ACC112 (cell line): ENCODE data around the gene TMEM240.

Experiments used
- H2AFZ ChIP-seq: fragments of 200-600 bp; sonication (generic); one replicate; pipeline ENCODE4 v1.6.0; 2017; ENCODE audit warnings: antibody characterized with exemption, low read length; ENCODE audit not compliant: unreplicated experiment
- H3K27ac ChIP-seq: fragments of 200-600 bp; sonication (generic); 2 replicates; pipeline ENCODE4 v1.5.1; 2014; ENCODE audit warnings: low read depth, mild to moderate bottlenecking, antibody characterized with exemption, low read length, moderate library complexity
- H3K27me3 ChIP-seq: fragments of 200-600 bp; sonication (generic); 2 replicates; pipeline ENCODE4 v1.6.1; 2014; ENCODE audit warnings: mild to moderate bottlenecking, antibody characterized with exemption, low read length, moderate library complexity, mixed read lengths; ENCODE audit not compliant: insufficient read depth
- H3K36me3 ChIP-seq: fragments of 200-600 bp; sonication (generic); 2 replicates; pipeline ENCODE4 v1.6.1; 2016; ENCODE audit warnings: mild to moderate bottlenecking, antibody characterized with exemption, low read length, moderate library complexity, mixed read lengths; ENCODE audit not compliant: insufficient read depth
- H3K4me1 ChIP-seq: fragments of 200-600 bp; sonication (generic); one replicate; pipeline ENCODE4 v1.6.1; 2016; ENCODE audit warnings: low read length, mixed read lengths; ENCODE audit not compliant: insufficient read depth, unreplicated experiment, control insufficient read depth
- H3K4me3 ChIP-seq: fragments of 200-600 bp; sonication (generic); 2 replicates; pipeline ENCODE4 v1.5.1; 2014; ENCODE audit warnings: mild to moderate bottlenecking, low read depth, low read length
- H3K79me2 ChIP-seq: fragments of 200-600 bp; sonication (generic); one replicate; pipeline ENCODE4 v1.6.0; 2016; ENCODE audit warnings: low read length; ENCODE audit not compliant: control insufficient read depth, unreplicated experiment, insufficient read depth

Gene TMEM240

GRCh38 chr1:1540090-1540817 lies at the start of gene TMEM240:
Gene TMEM240, minus strand, starts transcription at chr1:1540624. Its CDS starts 278 bp downstream, at chr1:1540346.
- Histone ChIP-seq H3K4me1 (no peaks in the 10 kb centered on the region), H3K36me3 (no peaks in the 10 kb centered on the region), H2AFZ (no peak within 1 kb of the TSS), H3K27me3 (no peaks in the 10 kb centered on the region), H3K4me3 (peak within 1 kb of the TSS; percentile 94), H3K27ac (no peak within 1 kb of the TSS), H3K79me2 (peaks cover 22% of the 10 kb centered on the region)

- H3K4me3 ChIP-seq = no peak overlapping the region
- no peak overlapping the region for H2AFZ ChIP-seq
- H3K27me3 ChIP-seq = peaks cover 26% of the 10 kb centered on the region
These were observed 43.1 kb upstream of the TMEM240 start for GRCh38 chr1:1583347-1584010.

GRCh38 chr1:1582585-1583346 lies 42.3 kb upstream of the TMEM240 start:
- Histone ChIP-seq H3K27ac (no peak overlapping the region), H2AFZ (no peak overlapping the region), H3K36me3 (no peaks in the 10 kb centered on the region), H3K4me3 (no peak overlapping the region), H3K27me3 (peaks cover 26% of the 10 kb centered on the region), H3K4me1 (no peaks in the 10 kb centered on the region), H3K79me2 (no peaks in the 10 kb centered on the region)

More at GRCh38 chr1:1583347-1584010, 43.1 kb upstream of the TMEM240 start:
- H3K4me1 ChIP-seq = no peaks in the 10 kb centered on the region
- H3K79me2 ChIP-seq = no peaks in the 10 kb centered on the region
- H3K36me3 ChIP-seq = no peaks in the 10 kb centered on the region
- no peak overlapping the region for H3K27ac ChIP-seq

GRCh38 chr1:1578371-1578940 lies 38.0 kb upstream of the TMEM240 start:
- peaks cover 10% of the 10 kb centered on the region for H3K79me2 ChIP-seq
- no peak overlapping the region for H3K4me3 ChIP-seq
- H3K27me3 ChIP-seq = peaks cover 26% of the 10 kb centered on the region
- peaks cover 8% of the 10 kb centered on the region for H3K4me1 ChIP-seq
- no peak overlapping the region for H3K27ac ChIP-seq
- H3K36me3 ChIP-seq = no peaks in the 10 kb centered on the region
- H2AFZ ChIP-seq = no peak overlapping the region

GRCh38 chr1:1577367-1578011 lies 37.1 kb upstream of the TMEM240 start:
- no peak overlapping the region for H3K4me3 ChIP-seq
- peaks cover 21% of the 10 kb centered on the region for H3K27me3 ChIP-seq
- peaks cover 8% of the 10 kb centered on the region for H3K4me1 ChIP-seq
- no peaks in the 10 kb centered on the region for H3K36me3 ChIP-seq
- no peak overlapping the region for H2AFZ ChIP-seq
- H3K79me2 ChIP-seq = peaks cover 19% of the 10 kb centered on the region
- H3K27ac ChIP-seq = no peak overlapping the region

- peaks cover 42% of the 10 kb centered on the region for H3K79me2 ChIP-seq
- H3K27ac ChIP-seq = peak within 1 kb of the TSS; percentile 80
- H3K4me3 ChIP-seq = peak within 1 kb of the TSS; percentile 90
- 0 out of 2 replicates have a peak, but pooled peaks cover 2% of the 10 kb centered on the region for H3K36me3 ChIP-seq
- peaks cover 8% of the 10 kb centered on the region for H3K4me1 ChIP-seq
- H2AFZ ChIP-seq = peak within 1 kb of the TSS; percentile 70
- H3K27me3 ChIP-seq = peaks cover 5% of the 10 kb centered on the region; the same call in 1 of the 2 replicates
These were observed 34.5 kb upstream of the TMEM240 start, which contains the start of gene SSU72 for GRCh38 chr1:1574721-1575537. Gene SSU72, minus strand, starts transcription at chr1:1574863. Its CDS starts 306 bp downstream, at chr1:1574557.

GRCh38 chr1:1573843-1574720 lies 33.7 kb upstream of the TMEM240 start:
- peak overlapping the region; percentile 90 for H3K4me3 ChIP-seq
- H3K79me2 ChIP-seq = peaks cover 50% of the 10 kb centered on the region
- peaks cover 5% of the 10 kb centered on the region; the same call in 1 of the 2 replicates for H3K27me3 ChIP-seq
- H3K36me3 ChIP-seq = 0 out of 2 replicates have a peak, but pooled peaks cover 5% of the 10 kb centered on the region
- H3K27ac ChIP-seq = peak overlapping the region; percentile 80
- H3K4me1 ChIP-seq = peaks cover 8% of the 10 kb centered on the region
- H2AFZ ChIP-seq = peak overlapping the region; percentile 70

- no peak overlapping the region for H3K4me3 ChIP-seq
- H3K36me3 ChIP-seq = peaks cover 19% of the 10 kb centered on the region; the same call in 1 of the 2 replicates
- no peaks in the 10 kb centered on the region for H3K4me1 ChIP-seq
- H3K27ac ChIP-seq = no peak overlapping the region
- H3K27me3 ChIP-seq = no peaks in the 10 kb centered on the region
- H3K79me2 ChIP-seq = peaks cover 94% of the 10 kb centered on the region
- H2AFZ ChIP-seq = no peak overlapping the region
These were observed 28.9 kb upstream of the TMEM240 start for GRCh38 chr1:1569341-1569740.

- H3K27ac ChIP-seq = no peak overlapping the region
- H3K4me1 ChIP-seq = no peaks in the 10 kb centered on the region
- H2AFZ ChIP-seq = no peak overlapping the region
- H3K79me2 ChIP-seq = peaks cover 92% of the 10 kb centered on the region
- peaks cover 28% of the 10 kb centered on the region for H3K36me3 ChIP-seq
- no peak overlapping the region for H3K4me3 ChIP-seq
- H3K27me3 ChIP-seq = no peaks in the 10 kb centered on the region
These were observed 27.5 kb upstream of the TMEM240 start for GRCh38 chr1:1567891-1568291.
